NCI-H1436 (cell line): ENCODE data around the gene TBX2.

Experiments used
- DNase-seq: peaks from one replicate; lab custom pipeline; 2025; lab: John Stamatoyannopoulos, UW

Gene TBX2

DNA sequence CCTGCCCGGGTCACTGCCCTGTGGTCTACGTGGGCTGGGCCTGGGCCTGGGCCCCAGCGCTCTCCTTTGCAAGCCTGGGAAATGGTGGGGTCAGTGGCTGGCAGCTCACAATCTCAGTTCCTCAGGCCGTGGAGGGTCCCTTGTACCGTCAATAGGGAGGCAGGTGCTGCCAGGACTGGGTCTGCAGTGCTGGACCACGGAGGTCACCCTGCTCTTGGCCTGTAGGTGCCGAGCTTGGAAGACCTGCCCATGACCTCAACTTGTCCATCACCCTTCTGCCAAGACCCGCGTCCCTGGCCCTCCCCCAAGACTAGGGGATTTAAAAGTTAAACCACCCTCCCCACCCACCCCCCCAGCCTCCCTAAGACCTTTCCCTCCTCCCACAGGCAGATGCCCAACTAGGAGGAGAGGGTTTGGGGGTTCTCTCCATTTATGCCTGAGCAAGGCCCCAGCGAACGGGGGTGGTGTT lies 2.5 kb downstream of the TBX2 start:
- DNase-seq = no peak

DNA sequence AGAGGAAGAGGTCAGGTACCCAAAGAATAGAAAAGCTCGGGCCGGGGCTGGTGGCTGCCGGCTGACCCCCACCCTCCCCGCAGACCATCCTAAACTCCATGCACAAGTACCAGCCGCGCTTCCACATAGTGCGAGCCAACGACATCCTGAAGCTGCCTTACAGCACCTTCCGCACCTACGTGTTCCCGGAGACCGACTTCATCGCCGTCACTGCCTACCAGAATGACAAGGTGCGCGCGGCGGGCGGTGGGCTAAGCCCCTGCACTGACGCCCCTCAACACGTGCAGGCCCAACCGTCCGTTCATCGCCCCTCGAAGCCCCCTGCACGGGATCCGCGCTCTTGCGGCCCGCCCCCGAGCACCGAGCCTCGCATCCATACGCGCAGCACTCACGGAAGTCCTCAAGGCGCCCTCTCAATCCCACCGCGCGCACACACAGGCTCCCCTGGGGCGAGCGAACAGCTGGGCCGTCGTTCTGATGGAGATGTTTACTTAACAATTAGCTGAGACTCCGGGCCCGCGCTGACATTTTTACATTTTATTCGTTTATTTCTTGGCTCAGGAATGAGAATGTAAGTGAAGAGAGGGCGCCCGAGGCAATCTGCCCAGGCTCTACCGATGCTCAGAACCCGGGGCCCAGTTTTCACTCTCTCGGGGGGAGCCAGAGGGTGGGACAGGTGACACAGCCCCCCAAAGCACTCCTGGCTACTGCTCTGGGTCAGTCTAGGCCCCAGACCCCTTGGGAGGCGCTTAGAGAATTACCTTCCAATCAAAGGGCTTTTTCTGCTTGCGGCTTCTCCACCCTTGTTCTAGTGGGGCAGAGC lies 3.5 kb downstream of the TBX2 start:
- peak; percentile 91 for DNase-seq

DNA sequence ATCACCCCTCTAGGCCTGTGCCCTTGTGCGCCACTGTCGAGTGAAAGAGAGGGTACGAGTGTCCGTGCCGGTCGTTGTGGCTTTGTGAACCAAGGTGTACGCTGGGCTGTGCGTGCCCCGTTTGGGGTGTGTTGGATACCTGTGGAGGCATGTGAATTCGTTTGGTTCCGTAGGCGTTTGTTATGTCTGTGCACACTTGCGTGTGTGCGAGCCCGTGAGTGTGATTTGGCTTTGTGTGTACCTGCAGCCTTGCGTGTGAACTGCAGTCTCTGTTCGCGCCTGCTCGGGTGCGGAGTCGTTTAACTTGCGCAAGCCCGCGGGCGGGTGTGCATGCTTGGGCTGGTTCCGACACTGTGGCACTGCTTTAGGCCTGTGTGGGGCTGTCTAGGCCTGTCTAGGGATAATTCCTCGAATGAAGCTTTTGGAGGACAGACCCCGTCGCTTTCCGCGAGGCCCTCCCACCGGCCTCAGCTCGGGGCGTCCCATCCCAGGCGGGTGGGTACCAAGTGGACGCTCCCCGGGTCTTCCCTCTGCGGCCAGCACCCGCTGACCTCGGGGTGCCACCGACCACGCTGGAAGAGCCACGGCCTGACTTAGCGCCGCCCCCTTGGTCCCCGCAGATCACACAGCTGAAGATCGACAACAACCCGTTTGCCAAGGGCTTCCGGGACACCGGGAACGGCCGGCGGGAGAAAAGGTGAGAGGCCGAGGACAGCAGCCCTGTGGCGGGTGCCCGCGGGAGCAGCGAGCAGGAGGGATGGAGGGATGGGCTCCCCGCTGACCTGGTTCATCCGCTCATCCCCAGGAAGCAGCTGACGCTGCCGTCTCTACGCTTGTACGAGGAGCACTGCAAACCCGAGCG lies 4.4 kb downstream of the TBX2 start:
- peak; percentile 23 for DNase-seq

DNA sequence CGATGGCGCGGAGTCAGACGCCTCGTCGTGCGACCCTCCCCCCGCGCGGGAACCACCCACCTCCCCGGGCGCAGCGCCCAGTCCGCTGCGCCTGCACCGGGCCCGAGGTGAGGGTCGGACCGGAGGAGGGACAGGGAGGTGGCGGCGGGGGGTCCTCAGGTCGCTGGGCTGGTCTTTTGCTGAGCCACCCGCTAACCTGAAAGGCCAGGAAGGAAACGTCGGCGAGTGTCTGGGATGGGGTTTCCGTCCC lies 4.9 kb downstream of the TBX2 start:
- DNase-seq = no peak

DNA sequence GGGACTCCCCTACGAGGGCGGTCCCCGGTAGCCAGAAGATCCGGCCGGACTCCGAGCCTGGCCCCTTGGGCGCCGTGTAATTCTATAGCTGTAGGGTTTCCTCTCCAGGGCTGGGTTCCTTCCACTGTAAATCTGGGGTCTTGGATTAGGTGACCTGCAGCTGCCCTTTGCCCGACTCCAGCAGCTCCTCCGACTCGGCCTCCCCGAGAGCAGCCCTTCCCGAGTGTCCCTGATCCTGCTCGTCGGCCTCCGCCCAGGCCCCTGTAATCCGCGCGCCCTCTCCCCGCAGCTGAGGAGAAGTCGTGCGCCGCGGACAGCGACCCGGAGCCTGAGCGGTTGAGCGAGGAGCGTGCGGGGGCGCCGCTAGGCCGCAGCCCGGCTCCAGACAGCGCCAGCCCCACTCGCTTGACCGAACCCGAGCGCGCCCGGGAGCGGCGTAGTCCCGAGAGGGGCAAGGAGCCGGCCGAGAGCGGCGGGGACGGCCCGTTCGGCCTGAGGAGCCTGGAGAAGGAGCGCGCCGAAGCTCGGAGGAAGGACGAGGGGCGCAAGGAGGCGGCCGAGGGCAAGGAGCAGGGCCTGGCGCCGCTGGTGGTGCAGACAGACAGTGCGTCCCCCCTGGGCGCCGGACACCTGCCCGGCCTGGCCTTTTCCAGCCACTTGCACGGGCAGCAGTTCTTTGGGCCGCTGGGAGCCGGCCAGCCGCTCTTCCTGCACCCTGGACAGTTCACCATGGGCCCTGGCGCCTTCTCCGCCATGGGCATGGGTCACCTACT lies 5.5 kb downstream of the TBX2 start:
- DNase-seq = no peak

DNA sequence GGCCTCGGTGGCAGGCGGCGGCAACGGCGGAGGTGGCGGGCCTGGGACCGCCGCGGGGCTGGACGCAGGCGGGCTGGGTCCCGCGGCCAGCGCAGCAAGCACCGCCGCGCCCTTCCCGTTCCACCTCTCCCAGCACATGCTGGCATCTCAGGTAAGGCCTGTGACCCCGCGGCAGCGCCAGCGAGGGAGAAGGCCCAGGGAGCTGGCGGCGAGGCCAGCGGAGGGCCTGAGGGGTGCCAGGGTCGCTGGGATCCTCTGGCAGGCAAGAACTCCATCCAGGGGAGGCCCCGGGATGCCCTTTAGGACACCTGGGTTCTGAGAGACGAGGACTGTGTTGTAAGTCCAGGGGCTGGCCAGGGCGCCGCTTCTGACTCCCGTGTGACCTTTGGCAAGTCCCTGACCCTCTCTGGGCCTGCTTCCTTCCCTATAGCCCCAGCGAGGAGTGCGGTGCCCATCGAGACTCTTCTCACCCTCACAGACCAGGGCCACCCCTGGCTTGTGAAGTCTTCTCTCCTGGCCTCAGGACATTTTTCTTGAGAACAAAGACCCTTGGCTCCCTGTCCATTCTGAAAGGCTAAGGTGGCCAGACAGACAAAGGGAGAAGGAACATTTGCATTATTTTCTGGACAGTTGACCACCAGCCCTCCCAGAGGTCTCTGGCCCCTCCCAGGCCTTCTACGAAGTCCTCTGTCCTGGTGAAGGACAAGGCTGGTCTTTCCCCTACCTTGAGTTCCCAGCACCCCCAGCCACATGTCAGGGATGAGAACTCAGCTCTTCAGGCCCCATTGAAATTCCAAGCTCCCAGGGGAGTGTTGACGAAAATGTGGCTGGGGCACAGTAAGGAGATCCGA lies 6.3 kb downstream of the TBX2 start:
- no peak for DNase-seq

DNA sequence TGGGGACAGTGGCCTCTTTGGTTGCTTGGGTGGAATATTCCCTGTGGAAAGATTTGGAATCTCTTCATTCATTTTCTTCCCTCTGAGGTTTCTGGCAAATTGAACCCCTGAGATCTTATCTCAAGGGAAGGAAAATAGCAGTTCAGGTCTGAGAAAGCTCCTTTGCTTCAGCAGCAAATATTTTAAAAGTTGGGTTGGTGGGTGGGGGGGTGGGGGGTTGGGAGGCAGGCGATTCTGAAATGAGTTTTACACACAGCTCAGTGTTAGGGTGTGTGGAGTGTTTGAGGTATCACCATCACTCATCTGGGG lies 6.8 kb downstream of the TBX2 start:
- no peak for DNase-seq

DNA sequence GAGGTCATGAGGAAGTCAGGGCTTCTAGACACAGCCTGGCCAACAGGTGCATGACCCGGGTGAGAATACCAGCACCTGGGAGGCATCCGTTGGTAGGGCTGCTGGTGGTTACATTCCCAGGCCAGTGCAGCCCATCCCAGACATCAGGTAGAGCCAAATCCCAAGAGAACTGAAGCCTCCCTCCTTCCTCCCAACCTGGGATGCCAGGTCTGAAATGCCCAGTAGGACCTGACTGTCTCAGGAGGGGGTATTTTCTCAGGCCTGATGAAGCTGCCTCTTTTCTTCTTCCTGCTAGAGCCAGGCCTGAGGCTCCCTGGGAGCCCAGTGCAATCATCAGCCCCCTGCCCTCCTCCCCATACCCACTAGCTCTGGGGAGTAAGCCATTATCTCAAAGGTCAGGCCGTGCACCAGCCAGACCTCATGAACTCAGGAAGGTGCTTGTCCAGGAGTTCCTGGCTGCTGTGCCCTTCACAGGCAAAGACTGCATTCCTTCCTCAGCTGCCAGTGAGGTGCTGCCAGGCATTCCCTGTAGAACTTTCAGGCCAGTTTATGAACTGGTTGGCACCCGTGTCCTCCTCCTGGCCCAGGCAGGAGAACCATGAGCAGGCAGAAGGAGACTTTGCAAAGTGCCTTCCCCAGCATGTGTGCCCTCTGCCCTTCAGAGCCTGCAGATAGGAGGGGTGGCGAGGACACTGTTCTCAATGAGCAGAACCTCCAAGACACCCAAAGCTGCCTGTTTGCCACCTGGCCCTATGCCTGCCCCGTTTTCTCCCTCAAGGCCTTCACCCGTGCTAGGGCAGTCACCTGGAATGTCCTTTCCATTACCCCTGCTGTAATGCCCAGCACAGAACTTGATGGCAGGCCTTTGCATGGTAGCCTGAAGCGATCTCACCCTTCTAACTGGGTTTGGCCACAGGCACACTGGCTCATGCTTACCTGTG lies 7.6 kb downstream of the TBX2 start:
- no peak for DNase-seq

DNA sequence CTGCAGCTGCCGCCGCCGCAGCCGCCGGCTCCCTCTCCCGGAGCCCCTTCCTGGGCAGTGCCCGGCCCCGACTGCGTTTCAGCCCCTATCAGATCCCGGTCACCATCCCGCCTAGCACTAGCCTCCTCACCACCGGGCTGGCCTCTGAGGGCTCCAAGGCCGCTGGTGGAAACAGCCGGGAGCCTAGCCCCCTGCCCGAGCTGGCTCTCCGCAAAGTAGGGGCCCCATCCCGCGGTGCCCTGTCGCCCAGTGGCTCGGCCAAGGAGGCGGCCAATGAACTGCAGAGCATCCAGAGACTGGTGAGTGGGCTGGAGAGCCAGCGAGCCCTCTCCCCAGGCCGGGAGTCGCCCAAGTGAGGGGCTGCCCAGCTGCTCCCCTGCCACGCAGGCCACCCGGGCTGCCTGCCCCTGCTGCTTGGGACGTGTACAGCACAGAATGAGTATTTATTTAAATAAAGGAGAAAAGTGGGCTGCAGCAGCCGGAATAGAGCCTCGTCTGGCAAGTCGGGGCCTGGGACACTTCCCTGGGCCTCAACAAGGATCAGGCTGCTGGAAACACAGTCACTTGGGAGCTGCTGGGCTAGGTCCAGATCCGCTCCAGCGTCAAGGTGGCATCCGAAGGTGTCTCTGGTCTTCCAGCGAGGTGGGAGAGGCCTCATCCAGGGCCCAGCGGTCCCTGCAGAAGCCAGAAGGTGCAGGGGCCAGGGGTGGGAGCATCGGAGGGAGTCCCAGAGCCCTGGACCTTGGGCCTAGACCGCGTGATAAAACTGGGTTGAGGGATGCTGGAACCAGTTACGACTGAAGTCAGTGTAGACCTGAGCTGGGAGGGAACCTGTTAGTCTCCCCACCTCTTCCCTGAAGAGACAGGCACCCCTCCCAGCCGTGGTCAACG lies 8.8 kb downstream of the TBX2 start:
- no peak for DNase-seq

DNA sequence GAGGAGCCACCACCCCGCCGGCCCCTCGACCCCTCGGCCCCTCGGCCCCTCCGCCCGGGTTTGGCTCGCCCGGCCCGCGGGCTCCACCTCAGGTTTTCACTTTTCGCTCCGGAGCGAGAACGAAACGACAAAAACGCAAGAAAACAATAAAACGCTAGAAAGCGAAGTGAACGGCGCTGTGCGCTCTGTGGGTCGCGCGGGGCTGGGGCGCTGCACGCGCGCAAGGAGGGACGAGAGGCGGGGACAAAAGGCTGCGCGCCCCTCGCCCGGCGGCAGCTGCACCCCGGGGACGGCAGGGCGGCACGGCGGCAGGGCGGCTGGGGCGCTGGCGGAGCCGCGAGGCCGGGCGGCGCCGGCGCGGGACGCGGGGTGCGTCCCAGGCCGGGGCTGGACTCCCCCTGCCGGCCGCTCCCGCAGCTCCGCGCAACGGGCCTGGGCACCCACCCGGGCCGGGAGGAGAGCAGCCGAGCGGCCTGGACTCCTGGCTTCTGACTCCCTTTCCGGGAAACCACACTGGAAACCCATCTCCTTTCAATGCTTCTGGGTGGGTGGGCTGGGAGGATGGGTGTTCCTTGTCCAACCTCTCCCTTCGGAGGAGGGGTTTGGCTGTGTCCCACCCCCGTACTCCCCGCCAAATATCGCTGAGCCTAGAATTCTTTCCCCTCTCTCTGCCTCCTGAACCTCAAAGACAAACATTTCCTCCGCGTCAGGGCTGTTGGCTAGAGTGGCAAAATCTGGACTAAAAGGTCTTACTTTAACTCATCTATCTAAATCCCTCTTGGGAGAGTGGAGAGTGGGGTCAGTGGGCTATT lies 9.9 kb downstream of the TBX2 start:
- DNase-seq = peak; percentile 45

DNA sequence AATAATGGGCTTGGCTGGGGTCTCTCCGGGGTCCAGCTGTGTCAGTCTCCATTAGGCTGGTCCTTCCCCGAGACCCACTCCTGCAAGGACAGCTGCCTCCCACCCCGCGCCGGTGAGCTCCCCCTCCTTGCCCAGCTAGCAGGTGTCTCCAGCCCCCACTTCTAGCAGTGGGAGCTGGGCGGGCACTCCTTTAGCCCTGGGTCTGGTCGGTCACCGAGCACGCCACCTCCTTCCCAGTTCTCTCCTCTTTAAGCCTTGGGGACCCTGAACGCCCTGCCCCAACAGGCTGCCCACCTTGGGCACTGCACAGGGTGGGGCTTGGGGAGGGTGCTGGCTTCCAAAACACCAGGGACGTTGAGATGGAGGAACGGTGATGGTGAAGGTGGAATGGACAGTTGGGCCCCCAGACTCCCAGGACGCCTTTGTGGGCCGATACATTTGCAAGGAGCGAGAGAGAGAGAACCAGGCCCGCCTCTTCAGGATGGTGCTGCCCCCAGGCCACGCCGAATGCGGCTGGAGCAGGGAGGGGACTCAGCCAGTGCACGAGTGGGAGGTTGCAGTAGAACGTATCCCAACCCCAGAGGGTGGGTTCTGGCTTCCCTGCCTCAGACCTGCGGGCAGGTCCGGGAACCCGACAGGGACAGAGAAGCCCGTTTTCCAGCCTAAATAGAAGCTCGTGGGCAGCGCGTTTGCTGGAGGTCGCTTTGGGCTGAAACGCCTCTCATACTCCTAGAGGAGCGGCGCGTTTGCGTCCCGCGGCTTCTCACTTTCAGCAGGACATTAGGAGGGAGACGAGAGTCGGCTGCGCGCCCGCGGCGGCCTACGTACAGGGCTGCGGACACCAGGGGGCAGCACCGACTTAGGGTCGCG lies 10.7 kb downstream of the TBX2 start:
- DNase-seq = peak; percentile 80

DNA sequence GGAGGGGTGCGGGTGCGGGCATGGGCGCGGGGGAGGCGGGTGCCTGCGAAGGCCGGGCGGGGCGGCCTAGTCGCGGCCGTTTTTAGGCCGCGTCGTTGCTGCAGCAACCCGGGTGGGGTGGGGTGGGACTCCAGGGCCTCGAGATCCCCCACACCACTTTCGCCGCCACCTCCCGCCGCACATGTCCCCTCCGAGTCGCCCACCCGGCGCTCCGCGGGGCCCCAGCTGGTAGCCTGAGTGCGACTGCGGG lies 11.3 kb downstream of the TBX2 start:
- no peak for DNase-seq

DNA sequence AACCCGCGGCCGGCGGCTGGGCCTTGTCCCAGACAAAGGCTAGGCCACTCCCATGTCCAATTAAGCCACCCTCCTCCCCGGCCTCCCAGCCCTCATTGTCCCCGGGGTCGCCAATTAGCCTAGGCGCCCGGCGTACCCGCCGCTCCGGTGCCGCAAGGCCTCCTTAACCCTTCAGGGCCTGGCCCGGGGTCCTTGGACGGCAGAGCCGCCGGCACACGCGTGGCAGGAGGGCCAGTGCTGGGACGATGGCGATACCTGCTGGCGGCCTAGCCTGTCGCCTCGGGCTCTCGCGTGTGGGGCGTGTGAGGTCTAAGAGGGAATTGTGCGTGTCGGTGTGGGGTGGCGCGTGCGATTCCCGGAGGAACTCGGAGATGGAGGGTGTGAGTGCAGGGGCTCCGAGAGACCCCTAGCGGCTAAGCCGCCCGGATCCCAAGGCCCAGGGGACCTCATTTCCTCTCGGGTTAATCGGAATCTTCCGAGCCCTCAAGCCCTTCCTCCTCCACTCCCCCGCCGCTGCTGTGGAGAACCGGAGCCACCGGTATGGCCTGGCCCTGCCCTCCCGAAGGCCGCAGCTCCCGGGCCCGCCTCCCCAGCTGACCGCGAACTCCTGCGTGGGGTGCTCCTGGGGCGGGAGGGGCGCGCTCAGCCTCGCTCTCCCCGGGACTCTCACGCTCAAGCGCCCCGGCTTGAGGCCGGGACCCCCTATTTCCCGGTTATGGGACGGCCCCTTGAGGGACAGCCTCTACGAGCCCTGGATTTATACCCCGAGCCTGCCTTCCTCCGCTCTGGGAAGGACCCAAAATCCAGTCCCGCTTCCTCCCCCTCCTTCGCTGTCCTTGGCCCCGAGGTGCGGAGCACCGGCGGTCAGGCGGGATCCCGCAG lies 11.9 kb downstream of the TBX2 start:
- peak; percentile 71 for DNase-seq

DNA sequence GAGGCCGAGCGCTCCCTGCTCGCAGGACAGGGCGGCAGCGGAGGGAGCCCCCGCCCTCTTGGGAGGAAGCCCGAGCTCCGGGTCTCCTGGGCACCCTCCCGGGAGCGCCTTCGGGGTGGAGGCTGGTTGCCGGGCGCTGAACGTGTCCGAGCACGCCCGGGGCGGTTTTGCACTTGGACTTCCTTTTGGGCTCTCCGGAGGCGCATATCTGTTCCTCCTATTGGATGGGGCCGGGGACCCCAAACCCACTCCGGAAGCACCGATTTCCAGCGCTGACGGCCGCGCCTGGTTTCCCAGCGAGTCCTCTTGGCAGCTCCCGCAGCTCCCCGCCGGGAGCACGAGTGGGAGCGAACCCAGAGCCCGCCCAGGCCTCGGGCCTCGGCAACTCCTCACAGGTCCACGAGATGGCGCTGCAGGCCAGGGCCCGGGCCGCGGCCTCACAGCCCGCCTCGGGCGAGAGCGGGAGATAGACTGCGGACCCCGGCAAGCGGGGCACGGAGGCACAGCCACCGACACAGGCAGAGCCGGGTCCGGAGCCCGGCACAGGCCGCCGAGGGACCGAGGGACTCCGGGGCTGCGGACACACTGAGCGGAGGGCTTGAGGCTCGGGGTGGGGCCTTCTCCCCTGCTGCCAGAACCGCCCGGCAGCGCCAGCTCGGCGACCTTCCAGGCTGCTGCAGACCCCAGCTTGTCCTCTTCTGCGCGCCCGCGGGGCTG lies 12.7 kb downstream of the TBX2 start:
- peak; percentile 84 for DNase-seq

DNA sequence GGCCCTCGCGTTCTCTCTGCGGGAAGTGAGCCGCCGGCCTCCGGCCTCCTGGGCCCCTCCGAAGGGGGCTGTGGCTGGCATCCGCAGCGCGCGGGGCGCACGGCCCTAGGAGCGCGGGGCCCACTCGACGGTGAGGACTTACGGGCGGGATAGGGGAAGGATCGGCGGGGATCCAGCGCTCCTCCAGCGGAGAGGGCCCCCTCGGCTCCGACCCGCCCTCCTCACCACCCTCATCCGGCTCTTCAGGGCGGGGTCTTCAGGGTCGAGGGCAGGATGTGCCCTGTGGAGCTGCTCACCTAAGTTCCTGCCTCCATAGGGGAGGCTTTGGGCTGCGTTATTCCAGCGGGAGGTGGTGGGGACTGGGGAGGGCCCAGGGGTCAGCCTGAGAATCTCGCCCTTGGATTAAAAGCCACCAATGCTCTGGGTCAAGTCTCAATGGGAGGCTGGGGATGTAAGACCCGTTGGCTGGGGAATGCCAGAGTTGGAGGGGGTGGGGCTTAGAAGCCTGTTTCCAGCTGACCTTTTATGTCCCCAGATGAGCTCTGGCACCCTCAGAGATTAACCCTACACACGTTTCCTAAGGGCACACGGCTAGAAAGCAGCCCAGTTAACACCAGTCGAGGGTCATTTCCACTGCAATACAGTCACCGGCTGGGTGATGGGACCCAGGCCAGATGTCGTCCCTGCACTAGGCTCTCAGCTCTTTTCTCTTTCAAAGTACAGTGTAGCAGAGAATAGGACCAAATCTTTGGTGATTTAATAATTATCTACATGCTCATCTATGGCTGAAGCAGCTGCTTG lies 13.4 kb downstream of the TBX2 start:
- peak; percentile 44 for DNase-seq

DNA sequence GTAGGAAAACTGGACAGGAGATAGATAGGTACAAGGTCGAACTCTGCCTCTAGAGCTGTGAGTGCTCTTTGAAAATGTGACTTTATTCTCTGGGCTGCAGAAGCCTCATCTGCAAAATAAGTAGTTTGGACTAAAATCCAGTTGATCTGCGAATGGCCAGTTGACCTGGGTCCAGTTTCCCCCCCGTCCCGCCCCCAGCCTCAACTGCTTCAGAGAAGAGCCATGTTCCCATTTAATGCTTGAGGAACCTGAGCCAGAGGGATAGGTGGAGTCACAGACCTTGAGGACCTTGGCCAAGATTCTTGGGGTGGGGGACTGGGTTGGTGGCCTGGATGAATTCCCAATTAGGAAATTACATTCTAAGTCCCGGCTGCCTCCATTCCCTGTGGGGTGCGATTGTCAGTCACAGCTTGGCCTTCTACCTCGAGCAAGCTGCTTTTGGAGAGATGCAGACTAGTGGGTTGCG lies 14.1 kb downstream of the TBX2 start:
- no peak for DNase-seq
